GM21515 (cell line): ENCODE results near the gene SAMD11.
"Not testable (repeated sequence)": the region's sequence is repeated elsewhere in the genome, so short reads cannot be mapped to it uniquely, and the experiment has no call there.

Source experiments
- ATAC-seq: cut with Tn5 transposase; IDR thresholded peaks from one replicate; pipeline ENCODE4 v1.9.1; 2021; ENCODE audit not compliant: unreplicated experiment

SAMD11 gene

DNA sequence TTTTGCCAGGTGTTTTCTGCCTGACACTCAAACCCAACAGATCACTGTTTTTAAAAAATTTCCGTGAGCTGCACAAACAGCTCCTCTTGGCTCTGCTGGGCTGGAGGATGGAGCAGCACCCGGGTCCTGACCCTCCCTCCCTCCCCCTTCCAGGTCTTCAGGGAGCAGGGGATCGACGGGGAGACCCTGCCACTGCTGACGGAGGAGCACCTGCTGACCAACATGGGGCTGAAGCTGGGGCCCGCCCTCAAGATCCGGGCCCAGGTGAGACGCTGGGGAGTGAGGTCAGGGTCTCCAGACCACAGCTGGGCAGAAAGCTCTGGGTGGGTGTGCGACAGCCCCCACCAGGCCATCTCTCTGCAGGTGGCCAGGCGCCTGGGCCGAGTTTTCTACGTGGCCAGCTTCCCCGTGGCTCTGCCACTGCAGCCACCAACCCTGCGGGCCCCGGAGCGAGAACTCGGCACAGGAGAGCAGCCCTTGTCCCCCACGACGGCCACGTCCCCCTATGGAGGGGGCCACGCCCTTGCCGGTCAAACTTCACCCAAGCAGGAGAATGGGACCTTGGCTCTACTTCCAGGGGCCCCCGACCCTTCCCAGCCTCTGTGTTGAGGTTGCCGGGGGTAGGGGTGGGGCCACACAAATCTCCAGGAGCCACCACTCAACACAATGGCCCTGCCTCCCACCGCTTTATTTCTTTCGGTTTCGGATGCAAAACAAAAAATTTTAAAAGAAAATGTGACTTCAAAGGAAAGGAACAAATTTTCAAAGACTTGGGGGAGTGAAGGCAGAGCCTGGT is 20.0 kb downstream of the SAMD11 start:
- no peak for ATAC-seq

GRCh38 chr1:944341-945325 is 20.9 kb downstream of the SAMD11 start:
- ATAC-seq, result no peak

DNA sequence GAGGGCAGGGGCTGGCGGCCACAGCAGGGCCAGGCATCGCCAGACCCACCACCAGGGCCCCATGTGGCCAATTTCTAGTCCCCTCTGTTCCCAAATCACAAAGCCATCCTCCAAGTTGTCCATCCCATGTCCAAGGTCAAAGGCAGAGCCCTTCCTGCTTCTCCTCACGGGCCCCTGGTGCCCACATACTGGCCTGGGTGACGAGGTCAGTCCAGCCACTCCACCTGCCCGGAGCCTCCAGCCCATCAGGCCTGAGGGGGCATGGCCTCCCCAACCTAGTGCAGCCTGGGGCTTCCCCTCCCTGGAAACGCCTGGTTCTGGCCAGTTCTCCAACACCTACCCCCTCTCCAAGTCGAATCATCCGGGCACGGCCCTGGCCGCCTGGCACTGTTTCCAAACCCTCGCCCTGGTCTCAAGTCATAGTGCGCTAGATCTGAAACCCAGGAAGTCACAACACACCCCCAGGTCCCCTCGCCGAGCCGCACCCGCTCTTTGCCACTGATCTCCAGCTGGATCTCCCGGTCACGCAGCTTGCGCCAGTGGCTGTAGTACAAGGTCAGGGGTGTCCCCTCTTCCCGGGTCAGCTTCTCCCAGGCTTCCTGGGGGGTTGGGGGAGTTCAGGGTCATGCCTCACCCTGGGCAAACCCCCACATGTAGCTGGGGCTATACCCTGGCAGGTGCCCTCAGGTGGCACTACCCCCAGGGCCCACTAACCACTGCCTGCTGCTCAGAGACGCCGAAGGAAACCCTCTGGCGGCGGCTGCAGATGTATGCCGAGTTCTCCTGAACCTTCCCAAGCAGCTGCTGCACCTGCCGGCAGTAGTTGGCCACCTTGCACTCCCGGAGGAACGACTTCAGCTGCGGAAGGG is 22.2 kb downstream of the SAMD11 start:
- ATAC-seq, result no peak

DNA sequence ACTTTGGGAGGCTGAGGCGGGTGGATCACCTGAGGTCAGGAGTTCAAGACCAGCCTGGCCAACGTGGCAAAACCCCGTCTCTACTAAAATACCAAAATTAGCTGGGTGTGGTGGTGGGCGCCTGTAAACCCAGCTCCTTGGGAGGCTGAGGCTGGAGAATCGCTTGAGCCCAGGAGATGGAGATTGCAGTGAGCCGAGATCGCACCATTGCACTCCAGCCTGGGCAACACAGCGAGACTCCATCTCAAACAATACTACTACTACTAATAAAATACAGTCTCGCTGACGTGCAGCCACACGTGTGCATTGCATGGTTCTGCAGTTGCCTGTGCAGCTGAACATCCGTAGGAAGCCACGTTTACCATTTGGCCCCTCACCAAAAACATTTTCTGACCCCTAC is 23.1 kb downstream of the SAMD11 start:
- ATAC-seq, result not testable (repeated sequence)

GRCh38 chr1:947958-948357 is 24.2 kb downstream of the SAMD11 start:
- ATAC-seq, result no peak

- ATAC-seq, result no peak
These were observed 26.5 kb downstream of the SAMD11 start for GRCh38 chr1:950268-950667.

GRCh38 chr1:950881-951280 is 27.2 kb downstream of the SAMD11 start:
- no peak for ATAC-seq

GRCh38 chr1:951364-951763 is 27.6 kb downstream of the SAMD11 start:
- ATAC-seq, result no peak

- ATAC-seq, result no peak
These were observed 28.5 kb downstream of the SAMD11 start for GRCh38 chr1:952201-952600.

DNA sequence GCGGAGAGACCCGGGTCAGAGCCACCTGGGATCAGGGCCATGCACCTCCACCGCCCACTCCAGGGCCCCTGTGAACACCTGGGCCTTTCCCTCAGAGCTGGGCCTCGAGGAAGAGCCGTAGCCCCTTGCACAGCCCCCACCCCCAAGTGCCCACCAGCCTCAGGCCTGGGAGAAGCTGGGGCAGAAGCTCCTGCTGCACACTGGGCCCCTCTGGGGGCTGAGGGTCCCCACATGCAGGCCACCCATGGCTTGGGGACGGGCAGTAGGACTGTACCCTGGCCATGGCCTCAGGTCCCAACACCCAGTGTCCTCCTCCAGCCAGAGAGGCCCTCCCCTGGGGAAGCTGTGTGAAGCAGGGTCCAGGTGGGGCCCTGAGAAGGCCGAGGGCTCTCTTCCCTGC is 28.9 kb downstream of the SAMD11 start:
- no peak for ATAC-seq

DNA sequence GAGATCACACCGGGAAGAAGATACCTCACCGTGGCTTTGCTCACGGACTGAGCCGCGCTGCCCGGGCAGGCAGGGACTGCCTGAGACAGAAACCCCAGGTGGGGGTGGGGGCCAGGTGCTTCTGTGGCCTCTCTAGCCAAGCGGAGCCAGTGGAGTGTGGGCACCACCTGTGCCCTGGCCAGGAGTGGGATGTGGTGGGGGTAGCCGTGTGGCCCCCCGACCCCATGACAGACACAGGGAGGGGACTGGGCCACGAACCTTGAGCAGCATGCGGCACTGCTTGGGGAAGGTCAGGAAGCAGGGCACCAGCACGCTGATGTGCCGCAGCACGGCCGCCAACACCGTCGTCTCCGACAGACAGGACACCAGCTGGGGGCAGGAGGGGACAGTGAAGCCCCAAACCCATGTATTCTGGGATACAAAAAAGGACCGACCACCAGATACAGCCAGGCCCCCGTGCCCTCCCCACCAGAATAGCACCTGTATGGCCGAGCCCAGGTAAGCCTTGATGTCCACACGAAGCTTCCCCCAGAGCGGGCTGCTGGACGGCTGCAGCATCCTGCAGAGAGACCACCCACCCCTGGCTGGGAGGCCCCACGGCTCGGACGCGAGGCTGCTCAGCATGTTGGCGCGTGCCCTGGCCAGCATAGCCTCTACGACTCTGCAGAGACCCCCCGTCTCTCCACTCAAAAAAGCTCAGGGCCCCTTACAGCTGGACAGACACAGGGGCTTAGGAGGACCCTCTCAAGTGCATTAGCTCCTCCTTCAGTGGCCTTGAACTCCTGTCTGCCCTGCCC is 30.0 kb downstream of the SAMD11 start:
- ATAC-seq, result no peak

GRCh38 chr1:954927-955326 is 31.2 kb downstream of the SAMD11 start:
- ATAC-seq, result no peak

- no peak for ATAC-seq
These were observed 31.8 kb downstream of the SAMD11 start for GRCh38 chr1:955474-955873.

- no peak for ATAC-seq
These were observed 32.9 kb downstream of the SAMD11 start for GRCh38 chr1:956636-957035.

- ATAC-seq, result peak; percentile 61
These were observed 35.4 kb downstream of the SAMD11 start, which contains the start of gene NOC2L for GRCh38 chr1:958823-959730. Gene NOC2L (minus strand): TSS chr1:959256. CDS start chr1:959240, 16 bp downstream.

DNA sequence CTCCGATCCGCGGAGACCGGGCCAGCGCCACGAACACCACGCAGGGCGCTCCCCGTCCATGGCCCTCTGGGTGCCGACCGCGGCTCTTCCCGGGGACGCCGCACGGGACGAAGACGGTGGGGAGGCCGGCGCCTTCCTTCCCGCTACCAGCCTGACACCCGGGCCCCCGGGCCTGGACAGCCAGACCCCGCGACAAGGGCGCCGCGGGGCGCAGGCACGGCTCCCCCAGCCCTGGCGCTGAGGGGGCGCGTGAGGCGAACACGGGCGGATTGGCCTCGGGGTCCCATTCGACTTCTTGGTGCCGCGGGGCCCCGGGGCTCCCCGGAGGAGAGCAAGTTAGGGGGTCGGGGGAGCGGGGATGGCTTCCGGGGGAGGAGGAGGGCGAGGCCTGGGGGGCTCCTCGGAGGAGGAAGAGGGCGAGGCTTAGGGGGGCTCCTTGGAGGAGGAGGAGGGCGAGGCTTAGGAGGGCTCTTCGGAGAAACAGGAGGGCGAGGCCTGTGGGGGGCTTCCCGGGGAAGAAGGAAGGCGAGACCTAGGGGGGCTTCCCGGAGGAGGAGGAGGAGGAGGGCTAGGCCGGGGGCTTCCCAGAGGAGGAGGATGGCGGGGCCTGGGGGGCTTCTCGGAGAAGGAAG is 36.1 kb downstream of the SAMD11 start:
- no peak for ATAC-seq

GRCh38 chr1:960363-961131 is 36.8 kb downstream of the SAMD11 start, which contains the start of gene KLHL17:
Gene KLHL17 (plus strand): TSS chr1:960584. CDS start chr1:960694, 110 bp downstream.
- ATAC-seq, result peak; percentile 38
